ENCODE measurements around the gene TENT5C.

Gene TENT5C

DNA sequence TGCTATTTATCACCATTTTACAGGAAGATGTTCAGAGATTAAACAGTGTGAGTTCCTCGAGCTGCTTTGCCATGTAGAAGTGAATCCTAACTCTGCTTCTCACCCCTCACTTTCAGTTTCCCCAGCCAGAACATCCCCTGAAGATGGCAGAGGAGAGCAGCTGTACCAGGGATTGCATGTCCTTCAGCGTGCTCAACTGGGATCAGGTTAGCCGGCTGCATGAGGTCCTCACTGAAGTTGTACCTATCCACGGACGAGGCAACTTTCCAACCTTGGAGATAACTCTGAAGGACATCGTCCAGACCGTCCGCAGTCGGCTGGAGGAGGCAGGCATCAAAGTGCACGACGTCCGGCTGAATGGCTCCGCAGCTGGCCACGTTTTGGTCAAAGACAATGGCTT is 16.9 kb downstream of the TENT5C start:
- ATAC-seq = 0 out of 3 replicates have a peak, but pooled peaks have one; percentile 44

GRCh38 chr1:117623141-117623540 is 17.3 kb downstream of the TENT5C start:
- TF ChIP-seq ZNF8 (CRISPR knock-in tag; IDR thresholded peaks at IDR 0.05) (no peak), ZFP3 (CRISPR knock-in tag; IDR thresholded peaks at IDR 0.05) (no peak), CSDC2 (CRISPR knock-in tag; IDR thresholded peaks at IDR 0.05) (no peak)
- ATAC-seq = no peak

More for the DNA sequence above, 16.9 kb downstream of the TENT5C start:
- no peak for TF ChIP-seq ESRRG (CRISPR knock-in tag; IDR thresholded peaks at IDR 0.05)
- no peak for TF ChIP-seq TCF4 (CRISPR knock-in tag; IDR thresholded peaks at IDR 0.05; ENCODE audit: borderline replicate concordance)

DNA sequence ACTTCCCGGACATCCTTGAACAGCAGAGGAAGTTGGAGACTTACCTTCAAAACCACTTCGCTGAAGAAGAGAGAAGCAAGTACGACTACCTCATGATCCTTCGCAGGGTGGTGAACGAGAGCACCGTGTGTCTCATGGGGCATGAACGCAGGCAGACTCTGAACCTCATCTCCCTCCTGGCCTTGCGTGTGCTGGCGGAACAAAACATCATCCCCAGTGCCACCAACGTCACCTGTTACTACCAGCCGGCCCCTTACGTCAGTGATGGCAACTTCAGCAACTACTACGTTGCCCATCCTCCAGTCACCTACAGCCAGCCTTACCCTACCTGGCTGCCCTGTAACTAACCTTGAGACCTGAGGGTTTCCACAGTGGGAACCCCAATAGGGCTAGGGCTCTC is 17.9 kb downstream of the TENT5C start:
- TF ChIP-seq ESRRG (CRISPR knock-in tag; IDR thresholded peaks at IDR 0.05) = no peak
- TF ChIP-seq ZC3H10 (CRISPR knock-in tag; IDR thresholded peaks at IDR 0.05) = no peak
- no peak for TF ChIP-seq CREB5 (CRISPR knock-in tag; IDR thresholded peaks at IDR 0.05; ENCODE audit: low read depth)
- TF ChIP-seq ISL1 (CRISPR knock-in tag; IDR thresholded peaks at IDR 0.05) = no peak
- TF ChIP-seq GLIS3 (CRISPR knock-in tag; IDR thresholded peaks at IDR 0.05) = no peak
- TF ChIP-seq ARNTL (CRISPR knock-in tag; IDR thresholded peaks at IDR 0.05; ENCODE audit: borderline replicate concordance, low read depth) = no peak
- TF ChIP-seq OSR1 (CRISPR knock-in tag; IDR thresholded peaks at IDR 0.05) = no peak
- no peak for TF ChIP-seq ZFP3 (CRISPR knock-in tag; IDR thresholded peaks at IDR 0.05)
- no peak for TF ChIP-seq SNAI2 (CRISPR knock-in tag; IDR thresholded peaks at IDR 0.05)
- TF ChIP-seq TCF4 (CRISPR knock-in tag; IDR thresholded peaks at IDR 0.05; ENCODE audit: borderline replicate concordance) = no peak
- TF ChIP-seq TSHZ2 (CRISPR knock-in tag; IDR thresholded peaks at IDR 0.05) = no peak
- TF ChIP-seq ZFP30 (CRISPR knock-in tag; IDR thresholded peaks at IDR 0.05) = no peak
- no peak for TF ChIP-seq RARB (CRISPR knock-in tag; IDR thresholded peaks at IDR 0.05)
- no peak for TF ChIP-seq ZNF8 (CRISPR knock-in tag; IDR thresholded peaks at IDR 0.05)
- no peak for TF ChIP-seq ZNF565 (CRISPR knock-in tag; conservative IDR thresholded peaks at IDR 0.05; ENCODE audit: low read depth)
- no peak for TF ChIP-seq POU6F1 (CRISPR knock-in tag; IDR thresholded peaks at IDR 0.05; ENCODE audit: borderline replicate concordance, low read depth)
- TF ChIP-seq, protein P1, sequence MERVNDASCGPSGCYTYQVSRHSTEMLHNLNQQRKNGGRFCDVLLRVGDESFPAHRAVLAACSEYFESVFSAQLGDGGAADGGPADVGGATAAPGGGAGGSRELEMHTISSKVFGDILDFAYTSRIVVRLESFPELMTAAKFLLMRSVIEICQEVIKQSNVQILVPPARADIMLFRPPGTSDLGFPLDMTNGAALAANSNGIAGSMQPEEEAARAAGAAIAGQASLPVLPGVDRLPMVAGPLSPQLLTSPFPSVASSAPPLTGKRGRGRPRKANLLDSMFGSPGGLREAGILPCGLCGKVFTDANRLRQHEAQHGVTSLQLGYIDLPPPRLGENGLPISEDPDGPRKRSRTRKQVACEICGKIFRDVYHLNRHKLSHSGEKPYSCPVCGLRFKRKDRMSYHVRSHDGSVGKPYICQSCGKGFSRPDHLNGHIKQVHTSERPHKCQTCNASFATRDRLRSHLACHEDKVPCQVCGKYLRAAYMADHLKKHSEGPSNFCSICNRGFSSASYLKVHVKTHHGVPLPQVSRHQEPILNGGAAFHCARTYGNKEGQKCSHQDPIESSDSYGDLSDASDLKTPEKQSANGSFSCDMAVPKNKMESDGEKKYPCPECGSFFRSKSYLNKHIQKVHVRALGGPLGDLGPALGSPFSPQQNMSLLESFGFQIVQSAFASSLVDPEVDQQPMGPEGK (CRISPR knock-in tag; IDR thresholded peaks at IDR 0.05; ENCODE audit: borderline replicate concordance) = no peak
- TF ChIP-seq PPARA (CRISPR knock-in tag; IDR thresholded peaks at IDR 0.05; ENCODE audit: borderline replicate concordance) = no peak
- TF ChIP-seq CSRNP3 (CRISPR knock-in tag; IDR thresholded peaks at IDR 0.05) = no peak
- no peak for TF ChIP-seq CSDC2 (CRISPR knock-in tag; IDR thresholded peaks at IDR 0.05)
- no peak for ATAC-seq

Measured in SK-N-SH treated with all-trans-retinoic acid at 6 μM for 48 hours (cell line).